Left ventricle myocardium inferior (tissue), 1 donor: Measurements from ENCODE around the gene CCNB1. TPM values are rescaled to one million over a fixed set of nuclear protein-coding genes. Genes with fewer than 3 reads are reported as not detected.
"Not testable (repeated sequence)": the region's sequence is repeated elsewhere in the genome, so short reads cannot be mapped to it uniquely, and the experiment has no call there.

Experiments
- DNase-seq: peaks from one replicate; pipeline ENCODE4 v3.0.0-alpha.2; 2020
- H3K27ac ChIP-seq: fragments of 200-600 bp; replicated peaks from 2 replicates; pipeline ENCODE4 v1.8.0; 2021
- H3K27me3 ChIP-seq: fragments of 200-600 bp; 2 replicates; pipeline ENCODE4 v1.8.0; 2021; ENCODE audit warnings: low read depth
- H3K36me3 ChIP-seq: fragments of 200-600 bp; 2 replicates; pipeline ENCODE4 v1.8.0; 2021
- H3K4me1 ChIP-seq: fragments of 200-600 bp; 2 replicates; pipeline ENCODE4 v1.8.0; 2021
- H3K4me3 ChIP-seq: fragments of 200-600 bp; 2 replicates; pipeline ENCODE4 v1.8.0; 2021; ENCODE audit warnings: mild to moderate bottlenecking, moderate library complexity
- H3K9me3 ChIP-seq: fragments of 200-600 bp; replicated peaks from 2 replicates; pipeline ENCODE4 v1.8.0; 2021
- intact Hi-C: fragments of 100-400 bp; cut with micrococcal nuclease; formaldehyde crosslinking; loops from one replicate; pipeline ENCODE4 v1.11.0; 2022
- total RNA-seq: library from RNA; stranded (reverse); fragmentation: NEBNext Ultra II Directional; extraction: Animal tissue kit (Norgen Biotek cat#: 25700); gene quantifications from one replicate; pipeline ENCODE4 v1.2.1, GENCODE V29; 2021
- TF ChIP-seq, protein P1 (sequence below): fragments of 200-600 bp; IDR thresholded peaks from 2 replicates; pipeline ENCODE4 v1.8.0; 2021; ENCODE audit warnings: antibody characterized with exemption, mild to moderate bottlenecking, borderline replicate concordance
- donor health status: DM: no; HTN: yes; CAD: no; lungs with severe emphysema.

Gene CCNB1
- total RNA-seq, 1 donor from 2014 or later = 3.5 TPM

GRCh38 chr5:69217151-69217511 is 50.2 kb downstream of the CCNB1 start:
- Histone ChIP-seq H3K4me3 (peak overlapping the region; percentile 93), H3K27me3 (no peaks in the 10 kb centered on the region), H3K27ac (peak overlapping the region; percentile 99), H3K9me3 (no peaks in the 10 kb centered on the region), H3K4me1 (peaks cover 34% of the 10 kb centered on the region), H3K36me3 (no peaks in the 10 kb centered on the region)
- TF ChIP-seq, protein P1, sequence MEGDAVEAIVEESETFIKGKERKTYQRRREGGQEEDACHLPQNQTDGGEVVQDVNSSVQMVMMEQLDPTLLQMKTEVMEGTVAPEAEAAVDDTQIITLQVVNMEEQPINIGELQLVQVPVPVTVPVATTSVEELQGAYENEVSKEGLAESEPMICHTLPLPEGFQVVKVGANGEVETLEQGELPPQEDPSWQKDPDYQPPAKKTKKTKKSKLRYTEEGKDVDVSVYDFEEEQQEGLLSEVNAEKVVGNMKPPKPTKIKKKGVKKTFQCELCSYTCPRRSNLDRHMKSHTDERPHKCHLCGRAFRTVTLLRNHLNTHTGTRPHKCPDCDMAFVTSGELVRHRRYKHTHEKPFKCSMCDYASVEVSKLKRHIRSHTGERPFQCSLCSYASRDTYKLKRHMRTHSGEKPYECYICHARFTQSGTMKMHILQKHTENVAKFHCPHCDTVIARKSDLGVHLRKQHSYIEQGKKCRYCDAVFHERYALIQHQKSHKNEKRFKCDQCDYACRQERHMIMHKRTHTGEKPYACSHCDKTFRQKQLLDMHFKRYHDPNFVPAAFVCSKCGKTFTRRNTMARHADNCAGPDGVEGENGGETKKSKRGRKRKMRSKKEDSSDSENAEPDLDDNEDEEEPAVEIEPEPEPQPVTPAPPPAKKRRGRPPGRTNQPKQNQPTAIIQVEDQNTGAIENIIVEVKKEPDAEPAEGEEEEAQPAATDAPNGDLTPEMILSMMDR = no peak
- DNase-seq = no peak
- intact Hi-C loops = no loop called here

- peaks cover 39% of the 10 kb centered on the region for H3K4me1 ChIP-seq
- H3K4me3 ChIP-seq = peak overlapping the region; percentile 93
- H3K27ac ChIP-seq = peak overlapping the region; percentile 99
- peak; percentile 99 for DNase-seq
- H3K36me3 ChIP-seq = no peaks in the 10 kb centered on the region
- no peaks in the 10 kb centered on the region for H3K27me3 ChIP-seq
- H3K9me3 ChIP-seq = no peaks in the 10 kb centered on the region
- intact Hi-C loops = no loop called here
- TF ChIP-seq, protein P1 = peak; percentile 61
These were observed 50.9 kb downstream of the CCNB1 start for GRCh38 chr5:69217548-69218526.

GRCh38 chr5:69219939-69220338 is 53.0 kb downstream of the CCNB1 start:
- intact Hi-C loops = no loop called here
- peak overlapping the region; percentile 99 for H3K27ac ChIP-seq
- H3K9me3 ChIP-seq = no peaks in the 10 kb centered on the region
- H3K27me3 ChIP-seq = no peaks in the 10 kb centered on the region
- no peak for DNase-seq
- peak overlapping the region; percentile 93 for H3K4me3 ChIP-seq
- peaks cover 6% of the 10 kb centered on the region for H3K36me3 ChIP-seq
- peaks cover 39% of the 10 kb centered on the region for H3K4me1 ChIP-seq
- TF ChIP-seq, protein P1 = no peak

- intact Hi-C loops, H3K9me3 ChIP-seq, DNase-seq: not testable (repeated sequence)
These were observed 53.4 kb downstream of the CCNB1 start for GRCh38 chr5:69220371-69220770.

GRCh38 chr5:69220833-69221232 is 53.9 kb downstream of the CCNB1 start:
- H3K4me3 ChIP-seq, intact Hi-C loops, DNase-seq, H3K9me3 ChIP-seq, H3K27me3 ChIP-seq: not testable (repeated sequence)
- Histone ChIP-seq H3K36me3 (peaks cover 13% of the 10 kb centered on the region), H3K4me1 (peaks cover 39% of the 10 kb centered on the region), H3K27ac (peak overlapping the region; percentile 31)

More at GRCh38 chr5:69220371-69220770, 53.4 kb downstream of the CCNB1 start:
- Histone ChIP-seq H3K27ac (peak overlapping the region; percentile 99), H3K4me1 (peaks cover 39% of the 10 kb centered on the region), H3K36me3 (peaks cover 11% of the 10 kb centered on the region)
- H3K27me3 ChIP-seq, H3K4me3 ChIP-seq: not testable (repeated sequence)

GRCh38 chr5:69224520-69224919 is 57.6 kb downstream of the CCNB1 start:
- Histone ChIP-seq H3K27ac (no peak overlapping the region), H3K36me3 (peaks cover 48% of the 10 kb centered on the region), H3K4me1 (peaks cover 18% of the 10 kb centered on the region), H3K4me3 (no peak overlapping the region), H3K9me3 (no peaks in the 10 kb centered on the region), H3K27me3 (no peaks in the 10 kb centered on the region)
- intact Hi-C loops = no loop called here
- DNase-seq = no peak
- TF ChIP-seq, protein P1 = no peak
